Mucosa of rectum (tissue), 2 donors: Measurements from ENCODE around the gene MAPK9.

Source experiments
- H3K27ac ChIP-seq, 2 donors: one replicate each; pipeline ENCODE4 v1.7.0; 2013; ENCODE audit warnings: inconsistent platforms in 2 of 2, low read depth in 2 of 2, low read length in 2 of 2
- H3K27me3 ChIP-seq, 2 donors: one replicate each; pipeline ENCODE4 v1.7.0; 2013; ENCODE audit warnings: low read length in 2 of 2; ENCODE audit not compliant: control insufficient read depth in 2 of 2, insufficient read depth in 2 of 2
- H3K36me3 ChIP-seq, 2 donors: one replicate each; pipeline ENCODE4 v1.7.0; 2013; ENCODE audit warnings: low read length in 2 of 2; ENCODE audit not compliant: control insufficient read depth in 2 of 2, insufficient read depth in 2 of 2
- H3K4me1 ChIP-seq, 2 donors: one replicate each; pipeline ENCODE4 v1.7.0; 2013; ENCODE audit warnings: low read length in 2 of 2, mild to moderate bottlenecking in 1 of 2; ENCODE audit not compliant: control insufficient read depth in 2 of 2, insufficient read depth in 2 of 2
- H3K4me3 ChIP-seq, 2 donors: one replicate each; pipeline ENCODE4 v1.7.0; 2013; ENCODE audit warnings: low read length in 2 of 2
- H3K9ac ChIP-seq, 2 donors: one replicate each; pipeline ENCODE4 v1.7.0; 2013; ENCODE audit warnings: low read length in 2 of 2, low read depth in 1 of 2, mild to moderate bottlenecking in 1 of 2
- H3K9me3 ChIP-seq, 2 donors: one replicate each; pipeline ENCODE4 v1.7.0; 2013; ENCODE audit warnings: low read length in 2 of 2; ENCODE audit not compliant: control insufficient read depth in 2 of 2
- donor health status: healthy.
- donor health status: Normal muscosa, but diverticular disease.

MAPK9 gene

DNA sequence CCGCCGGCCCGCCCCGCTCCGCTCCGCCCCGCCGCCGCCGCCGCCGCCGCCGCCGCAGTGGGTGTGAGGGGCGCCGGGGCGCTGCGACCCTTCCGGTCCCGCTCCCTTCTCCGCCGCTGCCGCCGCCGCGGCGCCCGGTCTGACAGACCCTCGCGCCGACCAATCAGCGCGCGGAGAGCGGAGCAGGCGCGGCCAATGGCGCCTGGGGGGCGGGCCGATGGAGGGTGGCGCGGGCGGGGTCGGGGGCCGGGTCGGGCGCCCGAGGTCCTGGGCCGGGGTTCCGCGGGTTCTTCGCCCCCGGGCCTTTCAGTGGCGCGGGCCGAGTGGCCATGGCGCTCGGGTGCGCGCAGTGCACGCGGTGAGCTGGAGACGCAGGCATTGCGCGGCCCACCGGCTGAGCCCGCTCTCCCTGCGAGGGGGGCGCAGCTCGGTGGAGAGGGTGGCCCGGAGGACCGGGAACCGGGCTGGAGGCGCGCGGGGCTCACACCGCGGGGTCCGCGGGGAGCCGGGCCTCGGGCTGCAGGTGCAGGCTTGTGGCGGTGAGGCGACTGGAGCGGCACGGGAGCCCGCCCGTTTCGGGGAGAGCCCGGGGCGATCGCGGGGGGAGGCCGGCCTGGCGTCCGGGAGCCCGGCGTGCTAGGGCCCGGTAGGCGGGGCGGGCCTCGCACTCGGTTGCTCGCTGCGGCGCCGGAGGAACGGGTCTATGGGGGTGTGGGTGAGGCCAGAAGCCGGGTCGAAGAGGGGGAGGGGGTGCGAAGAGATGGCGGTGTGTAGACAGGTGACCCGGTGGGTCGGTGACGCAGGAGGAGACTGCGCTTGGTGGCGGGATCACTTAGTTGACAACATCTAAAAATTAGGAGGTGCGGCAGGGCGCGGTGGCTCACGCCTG is at the start of gene MAPK9:
Gene MAPK9, minus strand, starts transcription at position 141 of the 889 bp plus-strand sequence. CDS start 11,522 bp downstream, outside the sequence.
- H3K27ac ChIP-seq: peak within 1 kb of the TSS; percentile 85 to 91
- H3K9me3 ChIP-seq: no peaks in the 10 kb centered on the region
- no peaks in the 10 kb centered on the region for H3K27me3 ChIP-seq
- peak within 1 kb of the TSS; percentile 68 to 76 for H3K9ac ChIP-seq
- H3K4me3 ChIP-seq: peak within 1 kb of the TSS; percentile 77 to 81
- H3K4me1 ChIP-seq: peaks cover 8 to 11% of the 10 kb centered on the region in 2 donors
- peaks cover 0 to 3% of the 10 kb centered on the region in 2 donors for H3K36me3 ChIP-seq

DNA sequence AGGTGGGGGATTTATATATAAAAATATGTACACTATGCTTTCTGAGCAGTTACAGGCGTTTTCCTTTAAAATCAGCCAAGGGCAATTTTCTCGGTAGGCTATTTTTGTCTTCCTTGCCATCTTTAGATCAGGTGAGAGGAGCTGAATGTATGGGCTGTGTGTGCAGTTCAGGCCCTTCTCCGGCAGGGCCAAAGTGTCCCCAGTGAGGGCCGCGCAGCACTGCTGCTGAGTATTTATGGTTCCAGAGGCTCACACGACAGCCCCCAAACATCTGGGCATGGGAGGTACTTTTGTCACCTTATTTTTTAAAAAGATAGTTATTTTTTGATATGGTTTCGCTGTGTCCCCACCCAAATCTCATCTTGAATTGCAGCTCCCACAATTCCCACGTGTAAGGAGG is 49.7 kb upstream of the MAPK9 start:
- Histone ChIP-seq H3K27ac (no peak overlapping the region), H3K27me3 (no peaks in the 10 kb centered on the region), H3K4me1 (no peaks in the 10 kb centered on the region), H3K4me3 (no peak overlapping the region), H3K9ac (no peak overlapping the region), H3K9me3 (no peaks in the 10 kb centered on the region), H3K36me3 (no peaks in the 10 kb centered on the region)

DNA sequence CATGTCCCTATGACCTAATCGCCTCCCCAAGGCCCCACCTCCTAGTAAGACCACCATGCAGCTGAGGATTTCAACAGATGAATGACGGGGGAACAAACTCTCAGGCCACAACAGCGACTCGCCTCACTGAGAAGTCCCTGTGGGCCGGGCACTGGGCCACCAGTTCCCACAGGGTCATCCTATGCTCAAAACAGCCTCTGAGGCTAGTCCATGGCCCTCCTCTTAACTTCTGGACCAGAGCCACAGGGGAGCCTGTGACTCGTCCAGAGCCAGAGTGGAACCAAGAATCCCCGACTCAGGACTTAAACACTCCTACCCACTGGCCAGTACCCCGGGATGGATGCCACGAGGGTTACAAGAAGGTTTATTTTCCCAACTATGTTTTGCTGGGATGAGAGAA is 49.0 kb upstream of the MAPK9 start:
- H3K27ac ChIP-seq: no peak overlapping the region
- H3K4me3 ChIP-seq: no peak overlapping the region
- H3K9ac ChIP-seq: no peak overlapping the region
- H3K27me3 ChIP-seq: no peaks in the 10 kb centered on the region
- no peaks in the 10 kb centered on the region for H3K4me1 ChIP-seq
- no peaks in the 10 kb centered on the region for H3K36me3 ChIP-seq
- no peaks in the 10 kb centered on the region for H3K9me3 ChIP-seq

DNA sequence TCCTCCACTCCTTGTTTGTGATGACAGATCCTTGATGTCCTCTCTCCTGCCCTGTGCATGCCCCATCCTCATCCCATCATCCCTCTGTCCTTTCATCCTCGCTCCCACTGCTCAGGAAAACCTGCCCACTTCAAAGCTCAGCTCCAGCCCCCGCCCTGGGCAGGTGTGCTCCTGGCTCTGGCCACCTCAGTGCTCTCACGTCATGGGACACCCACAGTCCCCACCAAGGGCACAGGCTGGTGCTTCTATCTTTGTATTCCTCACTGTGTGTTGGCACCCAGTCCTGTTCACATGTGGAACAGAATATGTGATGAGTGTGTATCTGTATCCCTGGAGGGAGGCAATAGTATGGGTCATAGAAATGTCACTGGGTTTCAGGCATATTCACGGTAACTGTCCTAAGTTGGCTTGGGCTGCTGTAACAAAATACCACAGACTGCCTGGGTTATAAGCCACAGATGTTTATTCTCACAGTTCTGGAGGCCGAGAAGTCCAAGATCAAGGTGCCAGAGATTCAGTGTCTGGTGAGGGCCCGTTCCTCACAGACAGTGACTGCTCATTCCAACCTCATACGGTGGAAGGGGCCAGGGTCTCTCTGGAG is 47.8 kb upstream of the MAPK9 start:
- no peaks in the 10 kb centered on the region for H3K9me3 ChIP-seq
- no peaks in the 10 kb centered on the region for H3K4me1 ChIP-seq
- H3K36me3 ChIP-seq: no peaks in the 10 kb centered on the region
- H3K4me3 ChIP-seq: no peak overlapping the region
- H3K27me3 ChIP-seq: no peaks in the 10 kb centered on the region
- H3K27ac ChIP-seq: no peak overlapping the region
- no peak overlapping the region for H3K9ac ChIP-seq

DNA sequence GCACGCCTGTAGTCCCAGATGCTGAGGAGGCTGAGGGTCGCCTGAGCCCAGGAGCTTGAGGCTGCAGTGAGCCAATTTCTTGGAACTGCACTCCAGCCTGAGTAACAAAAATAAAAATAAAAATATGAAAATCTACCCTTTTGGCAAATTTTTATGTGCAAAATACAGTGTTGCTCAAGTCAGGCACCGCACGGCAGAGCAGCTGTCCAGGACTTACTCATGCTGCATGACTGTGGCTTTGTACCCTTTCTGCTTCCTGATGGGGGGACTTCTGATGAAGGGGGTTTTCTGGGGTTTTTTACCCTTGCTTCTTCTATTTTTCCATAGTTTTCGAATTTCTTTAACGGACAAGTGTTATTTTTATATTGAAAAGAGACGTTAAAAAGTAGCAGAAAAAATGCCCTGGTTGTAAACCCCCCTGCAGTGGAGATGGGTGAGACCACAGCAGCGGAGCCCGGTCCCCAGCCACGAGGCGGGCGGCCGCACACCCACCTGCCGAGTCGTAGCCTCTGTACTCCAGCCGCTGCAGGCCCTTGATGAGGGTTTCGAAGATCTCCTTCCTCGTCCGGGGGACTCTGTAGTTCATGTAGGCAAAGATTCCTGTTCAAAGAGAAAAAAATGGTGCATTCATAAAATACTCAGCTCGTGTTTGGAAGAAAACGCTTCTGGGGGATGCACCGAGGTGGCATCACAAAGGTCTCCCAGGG is 46.3 kb upstream of the MAPK9 start:
- Histone ChIP-seq H3K36me3 (no peaks in the 10 kb centered on the region), H3K27me3 (no peaks in the 10 kb centered on the region), H3K9ac (no peak overlapping the region), H3K4me3 (no peak overlapping the region), H3K4me1 (no peaks in the 10 kb centered on the region), H3K27ac (no peak overlapping the region), H3K9me3 (no peaks in the 10 kb centered on the region)

DNA sequence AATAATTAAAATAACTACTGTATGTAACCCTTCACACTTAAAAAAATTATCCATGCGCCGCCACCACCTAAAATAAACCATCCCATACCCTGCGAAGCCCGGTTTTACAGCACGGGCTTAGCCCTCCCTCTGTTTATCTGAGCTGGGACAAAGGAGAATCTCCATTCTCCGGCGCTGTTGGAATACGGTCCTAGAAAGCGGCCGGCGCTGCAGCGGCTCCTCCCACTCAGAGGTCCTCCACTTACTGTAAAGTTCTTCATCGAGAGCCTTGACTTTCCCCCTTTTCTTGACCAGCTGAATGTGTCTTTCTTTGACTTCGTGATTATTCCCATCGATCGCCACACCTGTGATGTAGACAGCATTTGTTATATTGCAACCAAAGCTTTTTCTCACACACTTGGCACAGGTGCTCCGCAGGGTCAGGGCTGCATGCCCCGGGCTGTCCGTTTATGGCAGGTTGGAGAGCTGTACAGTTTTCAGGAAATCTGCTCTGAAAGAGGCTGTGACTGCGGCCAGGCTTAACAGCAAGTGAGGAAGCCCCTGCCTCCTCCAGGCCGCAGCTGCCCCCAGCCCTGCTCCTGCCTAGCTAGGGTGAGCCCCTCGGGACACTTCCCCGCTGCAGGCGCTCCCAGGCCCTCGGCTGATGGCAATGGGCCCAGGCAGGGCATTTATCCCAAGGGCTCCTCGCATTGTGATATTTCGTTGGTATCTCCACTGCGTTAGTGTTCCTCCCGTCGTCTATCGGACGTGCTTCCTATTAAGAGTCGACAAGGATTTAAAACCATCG is 44.5 kb upstream of the MAPK9 start:
- H3K9me3 ChIP-seq: no peaks in the 10 kb centered on the region
- no peaks in the 10 kb centered on the region for H3K36me3 ChIP-seq
- no peak overlapping the region for H3K27ac ChIP-seq
- H3K4me3 ChIP-seq: no peak overlapping the region
- no peaks in the 10 kb centered on the region for H3K4me1 ChIP-seq
- no peak overlapping the region for H3K9ac ChIP-seq
- H3K27me3 ChIP-seq: peaks cover 0 to 4% of the 10 kb centered on the region in 2 donors

DNA sequence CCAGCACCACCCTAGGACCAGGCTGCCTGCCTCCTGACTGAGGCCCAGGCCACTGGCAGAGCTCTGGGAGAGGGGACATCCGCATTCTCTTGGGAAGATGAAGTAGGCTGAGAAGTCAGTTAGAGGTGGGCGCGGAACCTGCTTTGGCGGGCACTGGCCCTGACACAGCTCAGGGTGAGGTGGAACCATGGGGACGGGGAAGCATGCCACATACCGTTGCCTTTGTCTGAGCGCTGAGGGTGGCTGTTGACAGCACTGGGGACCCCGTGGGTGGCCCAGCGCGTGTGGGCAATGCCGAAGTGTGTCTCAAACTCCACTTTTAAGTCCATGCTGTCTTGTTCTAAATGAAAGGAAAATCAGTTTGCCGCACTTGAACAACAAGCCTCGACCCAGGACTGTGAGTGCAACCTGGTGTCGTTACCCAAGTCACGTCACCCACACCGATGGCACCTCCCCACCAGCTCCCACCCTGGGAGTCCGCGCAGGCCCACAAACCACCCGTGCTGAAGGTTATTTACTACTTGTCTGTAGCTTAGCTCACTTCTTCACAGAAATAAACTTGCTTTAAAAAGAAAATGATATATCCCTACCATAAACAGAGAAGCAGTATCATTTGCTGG is 43.8 kb upstream of the MAPK9 start:
- no peak overlapping the region for H3K27ac ChIP-seq
- no peaks in the 10 kb centered on the region for H3K4me1 ChIP-seq
- H3K4me3 ChIP-seq: no peak overlapping the region
- no peak overlapping the region for H3K9ac ChIP-seq
- H3K27me3 ChIP-seq: peaks cover 0 to 4% of the 10 kb centered on the region in 2 donors
- no peaks in the 10 kb centered on the region for H3K9me3 ChIP-seq
- no peaks in the 10 kb centered on the region for H3K36me3 ChIP-seq

DNA sequence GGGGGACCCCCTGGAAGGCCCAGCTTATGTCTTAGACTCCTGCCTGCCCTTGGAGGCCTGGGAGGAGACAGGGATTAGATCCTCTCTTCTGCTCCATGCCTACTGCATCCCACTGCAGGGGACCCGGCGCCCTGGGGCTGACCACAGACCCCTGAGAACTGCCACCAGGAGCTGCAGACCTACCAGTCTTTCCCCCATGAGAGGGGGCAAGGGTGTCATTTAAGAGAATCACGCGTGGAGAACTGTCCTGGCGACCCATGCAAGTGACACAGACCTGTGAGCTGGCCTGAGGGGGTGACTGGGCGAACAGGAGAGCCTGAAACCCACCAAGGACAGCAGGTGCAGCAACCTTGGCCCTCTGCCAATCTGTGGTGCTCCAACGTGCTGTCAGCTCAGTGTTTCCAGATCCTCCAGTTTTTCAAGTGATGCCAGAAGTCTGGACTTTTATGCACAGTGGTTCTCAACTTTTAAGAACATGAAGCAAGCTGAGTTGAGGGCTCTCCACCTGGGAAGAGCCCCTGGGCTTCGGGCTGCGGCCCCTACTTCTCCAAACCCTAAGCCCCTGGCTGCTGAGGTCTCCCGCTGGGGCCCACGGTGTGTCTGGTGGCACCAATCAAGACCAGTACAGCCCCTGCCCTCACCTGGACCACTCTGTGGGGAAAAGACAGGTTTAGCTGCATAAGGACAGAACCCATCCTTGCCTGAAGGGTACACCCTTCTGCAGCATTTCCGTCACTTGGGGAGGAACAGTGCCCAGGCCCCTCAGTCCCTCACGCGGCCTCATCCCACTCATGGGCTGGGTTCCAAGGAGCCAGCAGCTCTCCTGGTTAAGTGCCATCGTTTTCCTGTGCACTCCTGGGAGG is 43.1 kb upstream of the MAPK9 start:
- no peaks in the 10 kb centered on the region for H3K36me3 ChIP-seq
- no peak overlapping the region for H3K27ac ChIP-seq

DNA sequence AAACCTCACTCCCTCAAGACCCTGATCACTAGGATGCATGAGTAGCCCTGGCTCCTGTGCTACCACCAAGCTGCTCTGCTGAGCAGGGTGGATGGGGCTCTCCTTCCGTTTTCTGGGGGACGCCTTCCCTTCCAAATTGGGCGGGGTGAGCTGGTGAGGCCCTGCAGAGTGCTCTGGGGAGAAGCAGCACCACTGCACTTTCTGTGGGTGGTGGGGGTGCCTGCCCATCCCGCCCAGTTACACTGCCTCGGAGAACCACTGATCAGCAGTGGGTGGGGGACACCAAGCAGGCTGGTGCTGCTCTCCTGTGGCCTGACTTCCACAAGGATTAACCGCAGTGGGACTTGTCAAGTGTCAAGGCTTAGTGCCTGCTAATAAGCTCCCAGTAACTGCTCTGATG is 42.3 kb upstream of the MAPK9 start:
- no peaks in the 10 kb centered on the region for H3K4me1 ChIP-seq
- H3K9ac ChIP-seq: no peak overlapping the region
- no peak overlapping the region for H3K4me3 ChIP-seq
- H3K27ac ChIP-seq: no peak overlapping the region
- no peaks in the 10 kb centered on the region for H3K9me3 ChIP-seq
- H3K27me3 ChIP-seq: peaks cover 0 to 4% of the 10 kb centered on the region in 2 donors
- no peaks in the 10 kb centered on the region for H3K36me3 ChIP-seq

More for the DNA sequence above, 43.1 kb upstream of the MAPK9 start:
- Histone ChIP-seq H3K9ac (no peak overlapping the region), H3K4me1 (no peaks in the 10 kb centered on the region), H3K9me3 (no peaks in the 10 kb centered on the region), H3K4me3 (no peak overlapping the region), H3K27me3 (peaks cover 0 to 4% of the 10 kb centered on the region in 2 donors)
